ENCODE results near the gene BBOX1. TPM values are rescaled to one million over a fixed set of nuclear protein-coding genes. Genes with fewer than 3 reads are reported as not detected.

Gene BBOX1
- total RNA-seq, 1 donor from 2014 or later: 0.45 TPM

GRCh38 chr11:27022659-27023251 is 17.9 kb upstream of the BBOX1 start:
- no peak for DNase-seq (ENCODE audit: low spot score)
- ATAC-seq: no peak
- intact Hi-C loops (cut with DNase I): no loop called here

GRCh38 chr11:27024865-27025264 is 15.8 kb upstream of the BBOX1 start:
- DNase-seq (ENCODE audit: low spot score): no peak
- ATAC-seq: no peak
- intact Hi-C loops (cut with DNase I): no loop called here

- intact Hi-C loops (cut with DNase I): no loop called here
- ATAC-seq (no peak), DNase-seq (ENCODE audit: low spot score) (no peak)
Measured at GRCh38 chr11:27025312-27025955, 15.2 kb upstream of the BBOX1 start.

DNA sequence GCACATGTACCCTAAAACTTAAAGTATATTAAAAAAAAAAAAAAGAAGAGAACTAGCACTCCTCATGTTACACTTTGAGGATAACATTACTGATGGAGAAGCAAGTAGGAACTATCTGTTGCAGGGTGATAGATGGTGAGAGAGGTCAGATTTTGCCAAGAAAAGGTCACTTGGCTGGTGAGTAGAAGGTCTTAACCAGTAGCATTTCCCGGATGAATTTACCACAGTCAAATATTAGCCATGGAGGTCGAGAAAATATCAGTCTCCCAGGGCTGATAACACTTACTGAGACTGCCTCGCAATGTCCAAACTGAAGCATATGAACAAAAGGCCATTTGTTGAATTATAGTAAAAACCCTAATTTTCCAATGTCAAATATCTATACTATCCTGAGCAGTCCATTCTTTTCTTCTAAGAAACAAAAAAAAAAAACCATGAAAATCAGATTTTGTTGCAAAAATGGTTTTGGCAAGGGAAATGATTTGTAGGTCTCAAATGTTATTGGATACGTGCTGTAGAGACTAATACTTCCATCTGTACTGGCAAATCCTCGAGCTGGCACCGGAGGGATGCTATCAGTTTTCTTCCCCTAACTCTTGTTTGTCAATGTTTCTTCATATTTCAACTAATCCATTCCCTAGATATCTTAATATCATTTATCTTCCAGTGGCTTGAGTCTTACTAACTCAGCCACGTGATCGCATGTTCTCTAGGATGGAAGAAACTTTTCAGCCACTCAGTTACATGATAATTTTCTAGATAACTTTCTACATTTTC is 14.5 kb upstream of the BBOX1 start:
- DNase-seq (ENCODE audit: low spot score): no peak

DNA sequence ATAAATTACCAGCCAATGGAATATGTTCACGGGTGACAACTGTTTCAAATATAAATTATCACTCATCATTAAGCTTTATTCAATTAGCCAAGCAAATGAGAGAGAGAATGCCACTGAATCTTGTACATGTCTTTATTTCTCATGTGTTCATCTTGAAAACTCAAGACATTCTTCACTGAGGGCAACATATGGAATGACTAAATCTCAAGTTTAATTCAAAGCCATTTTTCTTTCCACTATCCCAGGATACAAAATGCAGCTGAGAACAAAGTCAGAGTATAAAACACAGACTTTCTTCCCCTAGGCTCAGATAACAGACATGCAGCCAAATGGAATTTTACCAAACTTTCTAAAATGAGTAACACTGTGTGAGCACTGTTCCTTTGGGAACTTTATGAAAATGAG is 12.1 kb upstream of the BBOX1 start:
- intact Hi-C loops (cut with DNase I): no loop called here
- no peak for DNase-seq (ENCODE audit: low spot score)
- peak; percentile 83 for ATAC-seq

More for the DNA sequence above, 14.5 kb upstream of the BBOX1 start:
- no peak for ATAC-seq
- intact Hi-C loops (cut with DNase I): no loop called here

GRCh38 chr11:27029966-27030365 is 10.6 kb upstream of the BBOX1 start:
- intact Hi-C loops (cut with DNase I): no loop called here
- ATAC-seq (peak; percentile 38), DNase-seq (ENCODE audit: low spot score) (no peak)

DNA sequence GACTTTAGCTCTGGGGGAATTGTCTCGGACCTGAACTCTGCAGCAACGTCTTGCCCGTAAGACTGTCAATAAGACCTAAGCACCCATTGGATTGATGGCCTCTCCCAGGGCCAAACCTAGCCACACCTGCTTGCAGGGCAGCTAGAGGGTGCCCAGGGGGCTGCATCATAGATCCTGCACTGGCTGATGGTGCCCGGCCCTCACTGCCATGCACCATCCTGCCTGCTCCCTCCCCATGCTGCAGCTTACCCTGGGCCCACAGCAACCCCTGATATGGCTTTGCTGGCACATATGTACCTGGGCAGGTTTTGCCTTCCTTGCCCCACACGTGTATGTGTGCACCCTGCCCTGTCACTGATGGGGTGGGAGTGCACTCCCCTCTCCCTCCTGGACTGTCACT is 8.9 kb upstream of the BBOX1 start:
- ATAC-seq: no peak
- intact Hi-C loops (cut with DNase I): no loop called here
- no peak for DNase-seq (ENCODE audit: low spot score)

- ATAC-seq (no peak), DNase-seq (ENCODE audit: low spot score) (no peak)
- intact Hi-C loops (cut with DNase I): no loop called here
Measured at GRCh38 chr11:27039873-27040272, 742 bp upstream of the BBOX1 start.

GRCh38 chr11:27041141-27041899 is 705 bp downstream of the BBOX1 start:
- ATAC-seq (peak; percentile 42), DNase-seq (ENCODE audit: low spot score) (no peak)
- intact Hi-C loops (cut with DNase I): no loop called here

GRCh38 chr11:27046956-27047355 is 6.3 kb downstream of the BBOX1 start:
- DNase-seq (ENCODE audit: low spot score) (no peak), ATAC-seq (no peak)
- intact Hi-C loops (cut with DNase I): no loop called here

DNA sequence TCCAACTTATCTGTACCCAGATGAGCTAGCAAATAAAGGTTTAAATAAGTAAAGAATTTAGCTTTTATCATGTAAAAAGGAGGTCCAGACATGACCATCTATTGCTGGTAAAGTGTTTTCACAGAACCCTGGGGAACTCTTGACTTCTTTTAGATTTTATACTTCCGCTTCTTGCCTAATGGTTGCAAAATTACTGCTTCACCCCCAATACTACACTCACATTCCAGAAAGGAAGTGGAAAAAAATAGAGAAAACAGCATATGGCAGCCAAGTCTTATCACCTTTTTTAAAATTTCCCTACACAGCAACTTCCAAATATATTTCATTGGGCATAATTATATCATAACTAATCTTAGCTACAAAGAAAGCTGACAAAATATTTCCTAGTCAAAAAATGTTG is 12.1 kb downstream of the BBOX1 start:
- intact Hi-C loops (cut with DNase I): no loop called here
- no peak for ATAC-seq
- no peak for DNase-seq (ENCODE audit: low spot score)

DNA sequence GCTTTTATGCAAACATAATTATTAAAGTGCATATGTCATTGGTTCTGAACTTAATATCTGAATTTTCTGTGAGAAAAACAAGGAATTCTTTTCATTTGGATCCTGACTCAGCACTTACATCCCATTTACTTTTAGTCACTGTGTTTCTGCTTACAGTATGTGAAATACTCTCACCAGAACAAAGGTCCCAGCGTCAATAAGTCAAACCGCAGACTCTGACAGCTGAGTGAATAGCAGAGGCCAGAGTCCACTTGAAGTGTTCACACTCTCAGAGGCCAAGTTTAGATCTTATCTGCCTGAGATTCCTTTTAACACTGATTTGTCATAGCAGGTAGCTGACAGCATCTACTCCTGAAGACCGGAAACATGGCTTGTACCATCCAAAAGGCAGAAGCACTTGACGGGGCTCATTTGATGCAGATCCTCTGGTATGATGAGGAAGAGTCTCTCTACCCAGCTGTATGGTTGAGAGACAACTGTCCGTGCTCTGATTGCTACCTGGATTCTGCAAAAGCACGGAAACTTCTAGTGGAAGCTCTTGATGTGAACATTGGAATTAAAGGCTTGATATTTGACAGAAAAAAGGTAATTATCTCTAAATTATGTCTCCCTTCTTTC is 14.6 kb downstream of the BBOX1 start:
- ATAC-seq (no peak), DNase-seq (ENCODE audit: low spot score) (no peak)
- intact Hi-C loops (cut with DNase I): no loop called here

DNA sequence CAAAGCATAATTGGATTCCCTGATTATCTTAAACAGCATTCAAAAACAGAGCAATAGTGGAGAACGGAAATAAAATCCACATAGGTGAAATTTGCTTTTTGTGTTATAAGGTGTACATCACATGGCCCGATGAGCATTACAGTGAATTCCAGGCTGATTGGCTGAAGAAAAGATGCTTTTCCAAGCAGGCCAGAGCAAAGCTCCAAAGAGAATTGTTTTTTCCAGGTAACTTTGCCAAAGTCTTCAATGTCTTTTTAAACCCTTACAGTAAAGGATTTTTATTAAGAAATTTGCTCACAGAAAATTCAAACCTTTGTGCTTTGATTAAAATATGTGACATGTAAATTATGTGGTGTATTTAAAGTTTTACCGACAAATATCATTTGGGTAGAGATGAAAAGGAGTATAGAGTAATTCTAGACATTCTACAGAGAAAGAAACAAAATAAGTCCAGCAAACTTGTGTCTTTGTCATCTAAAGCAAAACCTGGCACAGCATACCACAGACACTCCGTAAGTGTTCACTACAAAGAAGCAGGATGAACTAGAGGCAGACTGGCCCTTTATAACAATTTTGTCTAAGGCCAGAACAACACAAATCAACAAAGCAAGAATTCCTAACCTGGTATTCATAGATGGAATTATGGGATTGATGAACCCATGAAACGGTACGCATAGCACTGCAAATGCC is 16.6 kb downstream of the BBOX1 start:
- DNase-seq (ENCODE audit: low spot score): no peak
- ATAC-seq: no peak
- intact Hi-C loops (cut with DNase I): no loop called here

- DNase-seq (ENCODE audit: low spot score) (no peak), ATAC-seq (no peak)
- intact Hi-C loops (cut with DNase I): no loop called here
Measured at GRCh38 chr11:27058456-27058855, 17.8 kb downstream of the BBOX1 start.

GRCh38 chr11:27059431-27059830 is 18.8 kb downstream of the BBOX1 start:
- intact Hi-C loops (cut with DNase I): no loop called here
- DNase-seq (ENCODE audit: low spot score) (no peak), ATAC-seq (no peak)

- DNase-seq (ENCODE audit: low spot score) (no peak), ATAC-seq (peak; percentile 78)
- intact Hi-C loops (cut with DNase I): no loop called here
Measured at GRCh38 chr11:27060816-27061460, 20.3 kb downstream of the BBOX1 start.

DNA sequence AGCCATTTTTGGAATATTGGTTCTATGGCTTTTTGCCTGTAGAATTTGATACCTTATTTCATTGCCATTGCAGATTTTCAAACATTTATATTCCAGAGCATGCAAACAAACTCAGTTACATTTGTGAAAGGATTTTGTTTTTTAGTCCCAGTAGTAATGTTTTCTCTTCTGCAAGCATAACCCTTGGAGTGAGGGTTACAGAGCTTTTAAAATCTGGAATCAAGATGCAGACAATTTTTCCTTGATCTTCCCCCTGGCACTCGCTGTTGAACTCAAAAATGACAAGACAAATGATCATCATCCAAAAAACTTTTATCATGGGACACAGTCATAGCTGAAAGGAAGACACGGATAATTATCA is 20.8 kb downstream of the BBOX1 start:
- no peak for ATAC-seq
- intact Hi-C loops (cut with DNase I): no loop called here

GRCh38 chr11:27064086-27064485 is 23.5 kb downstream of the BBOX1 start:
- intact Hi-C loops (cut with DNase I): no loop called here
- DNase-seq (ENCODE audit: low spot score) (no peak), ATAC-seq (no peak)

More for the DNA sequence above, 20.8 kb downstream of the BBOX1 start:
- DNase-seq (ENCODE audit: low spot score): no peak
